Loucy (cell line): ENCODE measurements around the gene PTH1R.
"Not testable (repeated sequence)": the region's sequence is repeated elsewhere in the genome, so short reads cannot be mapped to it uniquely, and the experiment has no call there.

Experiments used
- H2AFZ ChIP-seq: fragments of 200-600 bp; sonication (generic); 2 replicates; pipeline ENCODE4 v1.6.0; 2016; ENCODE audit warnings: antibody characterized with exemption, mild to moderate bottlenecking, low read length, moderate library complexity
- H3F3A ChIP-seq: fragments of 200-600 bp; 2 replicates; pipeline ENCODE4 v1.6.0; 2016; ENCODE audit warnings: antibody characterized with exemption, low read depth, mild to moderate bottlenecking
- H3K27me3 ChIP-seq: fragments of 200-600 bp; sonication (generic); 2 replicates; pipeline ENCODE4 v1.6.1; 2014; ENCODE audit warnings: low read length, mild to moderate bottlenecking; ENCODE audit not compliant: insufficient read depth, poor library complexity, severe bottlenecking
- H3K36me3 ChIP-seq: fragments of 200-600 bp; sonication (generic); 2 replicates; pipeline ENCODE4 v1.6.1; 2016; ENCODE audit warnings: low read length; ENCODE audit not compliant: insufficient read depth
- H3K4me1 ChIP-seq: fragments of 200-600 bp; sonication (generic); 2 replicates; pipeline ENCODE4 v1.5.1; 2014; ENCODE audit warnings: low read length, mild to moderate bottlenecking; ENCODE audit not compliant: insufficient read depth, poor library complexity, severe bottlenecking
- H3K4me2 ChIP-seq: fragments of 200-600 bp; sonication (generic); 2 replicates; pipeline ENCODE4 v1.6.0; 2014; ENCODE audit warnings: antibody characterized with exemption, low read length, low read depth, mild to moderate bottlenecking; ENCODE audit not compliant: poor library complexity, severe bottlenecking
- H3K4me3 ChIP-seq: fragments of 200-600 bp; sonication (generic); 2 replicates; pipeline ENCODE4 v1.5.1; 2014; ENCODE audit warnings: low read length, mild to moderate bottlenecking, mixed read lengths; ENCODE audit not compliant: poor library complexity, severe bottlenecking
- H3K79me2 ChIP-seq: fragments of 200-600 bp; sonication (generic); 2 replicates; pipeline ENCODE4 v1.6.1; 2014; ENCODE audit warnings: low read length; ENCODE audit not compliant: insufficient read depth
- H3K9ac ChIP-seq: fragments of 200-600 bp; sonication (generic); 2 replicates; pipeline ENCODE4 v1.6.0; 2014; ENCODE audit warnings: mild to moderate bottlenecking, low read depth, low read length, moderate library complexity; ENCODE audit not compliant: poor library complexity, severe bottlenecking
- H3K9me2 ChIP-seq: fragments of 200-600 bp; sonication (generic); replicated peaks from 2 replicates; pipeline ENCODE4 v1.6.1; 2016; ENCODE audit warnings: low read depth, low read length, mixed read lengths
- H3K9me3 ChIP-seq: fragments of 200-600 bp; sonication (generic); 2 replicates; pipeline ENCODE4 v1.6.1; 2014; ENCODE audit warnings: mild to moderate bottlenecking, antibody characterized with exemption, low read length, low read depth; ENCODE audit not compliant: insufficient read depth
- H4K20me1 ChIP-seq: fragments of 200-600 bp; sonication (generic); 2 replicates; pipeline ENCODE4 v1.6.0; 2014; ENCODE audit warnings: antibody characterized with exemption, low read length, mild to moderate bottlenecking; ENCODE audit not compliant: insufficient read depth, poor library complexity, severe bottlenecking
- EZH2phosphoT487 ChIP-seq: fragments of 200-600 bp; IDR thresholded peaks from 2 replicates; pipeline ENCODE4 v1.6.1; 2018; ENCODE audit warnings: antibody characterized with exemption, mild to moderate bottlenecking, moderate library complexity, borderline replicate concordance
- TF ChIP-seq, protein P1 (sequence below): fragments of 200-600 bp; sonication (generic); conservative IDR thresholded peaks from 2 replicates; pipeline ENCODE4 v1.5.1; 2014; ENCODE audit warnings: mild to moderate bottlenecking, antibody characterized with exemption, low read length

Gene PTH1R

DNA sequence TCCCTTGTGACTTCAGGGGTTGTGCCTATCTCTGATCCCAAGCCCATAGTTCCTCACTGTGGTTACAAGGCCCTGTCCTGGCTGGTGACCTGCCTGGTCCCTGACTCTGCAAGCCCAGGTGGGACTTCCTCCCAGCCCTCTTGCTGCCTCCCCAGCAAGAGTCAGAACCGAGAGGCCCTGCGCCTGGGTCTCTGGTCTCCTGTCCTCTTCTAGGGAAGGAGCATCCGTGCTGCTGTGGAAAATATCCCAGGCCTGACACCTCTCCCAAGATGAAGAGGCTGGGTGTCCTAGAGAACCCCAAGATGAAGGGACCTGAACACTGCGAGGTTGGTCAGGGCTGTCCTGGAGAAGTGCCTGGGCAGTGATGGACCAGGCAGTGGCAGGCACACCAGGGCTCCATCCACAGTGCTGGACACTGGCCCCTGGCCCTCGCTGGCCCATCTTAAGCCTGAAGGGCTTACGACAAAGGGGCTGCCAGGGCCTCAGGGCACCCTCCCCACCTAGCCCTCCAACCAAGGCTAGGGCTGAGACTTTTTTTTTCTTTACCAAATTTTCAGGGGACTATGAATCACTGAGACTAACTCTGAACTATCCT lies 32.7 kb downstream of the PTH1R start:
- Histone ChIP-seq H3K9me3 (no peaks in the 10 kb centered on the region), H3K4me2 (no peak overlapping the region), H3K9ac (no peak overlapping the region), H3K4me1 (peaks cover 4% of the 10 kb centered on the region), H3K79me2 (no peaks in the 10 kb centered on the region), H3K4me3 (no peak overlapping the region), H4K20me1 (no peaks in the 10 kb centered on the region), H3K27me3 (no peaks in the 10 kb centered on the region), H3K36me3 (no peaks in the 10 kb centered on the region), H3K9me2 (no peaks in the 10 kb centered on the region), H2AFZ (no peak overlapping the region), H3F3A (no peaks in the 10 kb centered on the region)
- TF ChIP-seq, protein P1, sequence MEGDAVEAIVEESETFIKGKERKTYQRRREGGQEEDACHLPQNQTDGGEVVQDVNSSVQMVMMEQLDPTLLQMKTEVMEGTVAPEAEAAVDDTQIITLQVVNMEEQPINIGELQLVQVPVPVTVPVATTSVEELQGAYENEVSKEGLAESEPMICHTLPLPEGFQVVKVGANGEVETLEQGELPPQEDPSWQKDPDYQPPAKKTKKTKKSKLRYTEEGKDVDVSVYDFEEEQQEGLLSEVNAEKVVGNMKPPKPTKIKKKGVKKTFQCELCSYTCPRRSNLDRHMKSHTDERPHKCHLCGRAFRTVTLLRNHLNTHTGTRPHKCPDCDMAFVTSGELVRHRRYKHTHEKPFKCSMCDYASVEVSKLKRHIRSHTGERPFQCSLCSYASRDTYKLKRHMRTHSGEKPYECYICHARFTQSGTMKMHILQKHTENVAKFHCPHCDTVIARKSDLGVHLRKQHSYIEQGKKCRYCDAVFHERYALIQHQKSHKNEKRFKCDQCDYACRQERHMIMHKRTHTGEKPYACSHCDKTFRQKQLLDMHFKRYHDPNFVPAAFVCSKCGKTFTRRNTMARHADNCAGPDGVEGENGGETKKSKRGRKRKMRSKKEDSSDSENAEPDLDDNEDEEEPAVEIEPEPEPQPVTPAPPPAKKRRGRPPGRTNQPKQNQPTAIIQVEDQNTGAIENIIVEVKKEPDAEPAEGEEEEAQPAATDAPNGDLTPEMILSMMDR, result no peak
- no peak for TF ChIP-seq EZH2phosphoT487

DNA sequence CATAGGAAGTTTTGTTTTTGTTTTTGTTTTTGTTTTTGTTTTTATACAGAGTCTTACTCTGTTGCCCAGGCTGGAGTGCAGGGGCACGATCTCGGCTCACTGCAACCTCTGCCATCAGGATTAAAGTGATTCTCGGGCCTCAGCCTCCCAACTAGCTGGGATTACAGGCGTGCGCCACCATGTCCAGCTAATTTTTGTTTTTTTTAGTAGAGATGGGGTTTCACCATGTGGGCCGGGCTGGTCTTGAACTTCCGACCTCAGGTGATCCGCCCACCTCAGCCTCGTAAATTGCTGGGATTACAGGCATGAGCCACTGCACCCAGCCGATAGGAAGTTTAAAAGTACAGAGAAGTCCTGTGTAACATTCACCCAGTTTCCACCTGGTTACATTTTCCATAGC lies 33.4 kb downstream of the PTH1R start:
- H3K9me3 ChIP-seq, H2AFZ ChIP-seq, H3K27me3 ChIP-seq, H4K20me1 ChIP-seq, H3K79me2 ChIP-seq, H3K4me1 ChIP-seq, H3K4me3 ChIP-seq, H3K36me3 ChIP-seq, H3K9me2 ChIP-seq, H3K4me2 ChIP-seq, H3F3A ChIP-seq, H3K9ac ChIP-seq: not testable (repeated sequence)

- Histone ChIP-seq H4K20me1 (no peaks in the 10 kb centered on the region), H3K4me3 (no peak overlapping the region), H3K4me2 (no peak overlapping the region), H3K9me3 (peaks cover 7% of the 10 kb centered on the region; the same call in 1 of the 2 replicates), H3K36me3 (peaks cover 12% of the 10 kb centered on the region), H3K9ac (no peak overlapping the region), H3F3A (no peaks in the 10 kb centered on the region), H2AFZ (no peak overlapping the region), H3K79me2 (no peaks in the 10 kb centered on the region), H3K9me2 (no peaks in the 10 kb centered on the region), H3K27me3 (no peaks in the 10 kb centered on the region), H3K4me1 (peaks cover 4% of the 10 kb centered on the region)
- TF ChIP-seq EZH2phosphoT487, result no peak
- TF ChIP-seq, protein P1, result no peak
Observed at GRCh38 chr3:46912986-46913385, 35.5 kb downstream of the PTH1R start.

DNA sequence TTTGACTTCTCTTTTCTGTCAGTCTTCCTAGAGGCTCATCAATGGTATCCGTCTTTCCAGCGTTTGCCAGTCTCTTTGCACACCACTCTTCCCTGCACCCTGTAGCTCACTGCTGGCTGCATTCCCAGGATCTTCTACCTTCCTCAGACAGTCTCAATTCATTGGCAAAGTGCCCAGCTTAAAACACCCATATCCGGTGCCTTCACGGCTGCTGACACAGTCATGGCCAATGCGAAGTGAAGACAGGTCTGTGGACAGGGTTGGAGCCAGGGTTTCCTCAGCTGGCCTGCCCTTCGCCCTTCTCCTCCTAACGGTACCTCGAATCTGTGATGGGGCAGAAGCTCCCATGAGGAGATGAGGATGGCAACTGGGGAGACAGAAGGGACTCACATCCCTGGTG lies 36.1 kb downstream of the PTH1R start:
- no peak overlapping the region for H3K9ac ChIP-seq
- no peak overlapping the region for H2AFZ ChIP-seq
- peaks cover 4% of the 10 kb centered on the region for H3K4me1 ChIP-seq
- H3K9me2 ChIP-seq, result no peaks in the 10 kb centered on the region
- no peaks in the 10 kb centered on the region for H3F3A ChIP-seq
- no peaks in the 10 kb centered on the region for H4K20me1 ChIP-seq
- no peaks in the 10 kb centered on the region for H3K79me2 ChIP-seq
- TF ChIP-seq, protein P1, result no peak
- no peak for TF ChIP-seq EZH2phosphoT487
- H3K36me3 ChIP-seq, result peaks cover 19% of the 10 kb centered on the region
- H3K4me3 ChIP-seq, result no peak overlapping the region
- no peaks in the 10 kb centered on the region for H3K27me3 ChIP-seq
- peaks cover 9% of the 10 kb centered on the region; the same call in 1 of the 2 replicates for H3K9me3 ChIP-seq
- no peak overlapping the region for H3K4me2 ChIP-seq
